CD4-positive, alpha-beta T cell (primary cell): ENCODE data around the gene TXNL4B. TPM values are rescaled to one million over a fixed set of nuclear protein-coding genes. Genes with fewer than 3 reads are reported as not detected.

ENCODE experiments used
- ATAC-seq: fragments of 200-7000 bp; cut with Tn5 transposase; one replicate; pipeline ENCODE4 v1.10.0; 2022; ENCODE audit warnings: mild to moderate bottlenecking; ENCODE audit not compliant: poor library complexity
- CTCF ChIA-PET: fragments of 350-600 bp; sonication (Branson Sonifier 250); formaldehyde crosslinking; loops from one replicate; lab custom pipeline; 2021; ENCODE audit warnings: antibody characterized with exemption, inconsistent platforms; lab: Charles Lee
- POLR2A ChIA-PET: fragments of 350-600 bp; sonication (Branson Sonifier 250); formaldehyde crosslinking; loops from one replicate; lab custom pipeline; 2021; ENCODE audit warnings: antibody characterized with exemption, inconsistent platforms; lab: Charles Lee
- DNase-seq, 14 experiments: peaks; one replicate each; pipeline ENCODE4 v3.0.0-alpha.2; 2013 to 2020; ENCODE audit warnings: mixed read lengths in 2 of 14
- H3K27ac ChIP-seq, 2 donors: one replicate each; pipeline versions ENCODE4 v1.5.1 to v1.7.0; 2013; ENCODE audit warnings: low read length in 2 of 2, low read depth in 1 of 2, mild to moderate bottlenecking in 1 of 2
- H3K27me3 ChIP-seq, 2 experiments: 1 replicate in 1 of 2; 2 replicates in 1 of 2; pipeline versions ENCODE4 v1.6.1 to v1.7.0; 2013; ENCODE audit warnings: low read length in 2 of 2, control low read depth in 1 of 2, mild to moderate bottlenecking in 1 of 2, moderate library complexity in 1 of 2; ENCODE audit not compliant: insufficient read depth in 2 of 2, control insufficient read depth in 1 of 2
- H3K36me3 ChIP-seq: one replicate; pipeline ENCODE4 v1.6.1; 2013; ENCODE audit warnings: low read length, control low read depth; ENCODE audit not compliant: insufficient read depth
- H3K4me1 ChIP-seq: one replicate; pipeline ENCODE4 v1.6.1; 2013; ENCODE audit warnings: low read length, control low read depth; ENCODE audit not compliant: insufficient read depth
- H3K4me3 ChIP-seq: one replicate; pipeline ENCODE4 v1.5.1; 2013; ENCODE audit warnings: mild to moderate bottlenecking, low read length, moderate library complexity
- H3K9me3 ChIP-seq, 2 experiments: 1 replicate in 1 of 2; 2 replicates in 1 of 2; pipeline versions ENCODE4 v1.6.1 to v1.7.0; 2013; ENCODE audit warnings: low read length in 2 of 2, mild to moderate bottlenecking in 2 of 2, control low read depth in 1 of 2, moderate library complexity in 1 of 2; ENCODE audit not compliant: control insufficient read depth in 1 of 2, insufficient read depth in 1 of 2
- H3K27ac Mint-ChIP-seq: one replicate; pipeline ENCODE4 v1.8.0; 2020; ENCODE audit warnings: mixed read lengths
- H3K27me3 Mint-ChIP-seq: one replicate; pipeline ENCODE4 v1.8.0; 2021; ENCODE audit warnings: mixed read lengths
- H3K36me3 Mint-ChIP-seq: one replicate; pipeline ENCODE4 v1.8.0; 2021; ENCODE audit warnings: low read depth, mixed read lengths
- H3K4me1 Mint-ChIP-seq: one replicate; pipeline ENCODE4 v1.8.0; 2021; ENCODE audit warnings: low read depth, mixed read lengths
- H3K4me3 Mint-ChIP-seq: one replicate; pipeline ENCODE4 v1.8.0; 2020; ENCODE audit warnings: mild to moderate bottlenecking, mixed read lengths
- H3K9me3 Mint-ChIP-seq: one replicate; pipeline ENCODE4 v1.8.0; 2020; ENCODE audit warnings: mixed read lengths
- CTCF ChIP-seq: fragments of 200-600 bp; IDR thresholded peaks from one replicate; pipeline ENCODE4 v1.8.0; 2022; ENCODE audit warnings: antibody characterized with exemption, mild to moderate bottlenecking
- intact Hi-C, 2 experiments: fragments of 100-400 bp; cut with DNase I in 1 of 2; cut with micrococcal nuclease in 1 of 2; formaldehyde crosslinking; loops; one replicate each; pipeline versions ENCODE4 v1.15.1 to v1.9.0; 2023 to 2025; cut with DNase I, micrococcal nuclease
- total RNA-seq, 174 experiments: library from RNA in 2 of 174; stranded (reverse) in 2 of 174; gene quantifications; one replicate each; pipeline ENCODE4 v1.2.3 and lab custom pipeline; 2021 to 2026

The TXNL4B gene
- total RNA-seq, 2 experiments from 2014 or later = 11.5 to 15.0 TPM

GRCh38 chr16:72109300-72109699 lies 15.9 kb upstream of the TXNL4B start:
- Mint-ChIP-seq H3K27ac (no peak overlapping the region), H3K4me3 (no peak overlapping the region), H3K9me3 (no peaks in the 10 kb centered on the region), H3K27me3 (no peaks in the 10 kb centered on the region), H3K36me3 (peaks cover 97% of the 10 kb centered on the region), H3K4me1 (no peaks in the 10 kb centered on the region)
- DNase-seq = no peak
- Histone ChIP-seq H3K36me3 (peaks cover 85% of the 10 kb centered on the region), H3K9me3 (no peaks in the 10 kb centered on the region), H3K27me3 (no peaks in the 10 kb centered on the region), H3K4me3 (no peak overlapping the region), H3K4me1 (no peaks in the 10 kb centered on the region), H3K27ac (no peak overlapping the region)
- no peak for TF ChIP-seq CTCF
- POLR2A ChIA-PET = no interaction called here
- ATAC-seq = no peak
- CTCF ChIA-PET = interaction anchor here (0.8 kb wide), 1 partner anchor 9 kb away, joined by 3 read pairs; no protein-coding TSS in a partner anchor
- intact Hi-C loops = no loop called here

- intact Hi-C loops = no loop called here
- CTCF ChIA-PET = interaction anchor here (0.8 kb wide), 1 partner anchor 10 kb away, joined by 3 read pairs; no protein-coding TSS in a partner anchor
These were observed 15.1 kb upstream of the TXNL4B start for GRCh38 chr16:72108353-72109102.

GRCh38 chr16:72107371-72107770 lies 14.0 kb upstream of the TXNL4B start:
- no peaks in the 10 kb centered on the region for H3K9me3 Mint-ChIP-seq
- ChIA-PET CTCF (no interaction called here), POLR2A (no interaction called here)
- H3K27me3 Mint-ChIP-seq = no peaks in the 10 kb centered on the region
- Histone ChIP-seq H3K4me3 (no peak overlapping the region), H3K27me3 (no peaks in the 10 kb centered on the region), H3K27ac (no peak overlapping the region), H3K9me3 (no peaks in the 10 kb centered on the region), H3K4me1 (no peaks in the 10 kb centered on the region), H3K36me3 (peaks cover 99% of the 10 kb centered on the region)
- intact Hi-C loops = no loop called here
- TF ChIP-seq CTCF = no peak
- peaks cover 99% of the 10 kb centered on the region for H3K36me3 Mint-ChIP-seq
- no peak overlapping the region for H3K4me3 Mint-ChIP-seq
- no peaks in the 10 kb centered on the region for H3K4me1 Mint-ChIP-seq
- no peak overlapping the region for H3K27ac Mint-ChIP-seq
- DNase-seq (no peak), ATAC-seq (no peak)

More at GRCh38 chr16:72108353-72109102, 15.1 kb upstream of the TXNL4B start:
- no peaks in the 10 kb centered on the region for H3K27me3 ChIP-seq
- no peak for DNase-seq
- no peak overlapping the region for H3K27ac Mint-ChIP-seq
- no peaks in the 10 kb centered on the region for H3K27me3 Mint-ChIP-seq
- ATAC-seq = no peak
- no peaks in the 10 kb centered on the region for H3K4me1 ChIP-seq
- H3K4me3 ChIP-seq = no peak overlapping the region
- no peaks in the 10 kb centered on the region for H3K9me3 ChIP-seq
- H3K4me3 Mint-ChIP-seq = no peak overlapping the region
- H3K27ac ChIP-seq = no peak overlapping the region
- H3K36me3 Mint-ChIP-seq = peaks cover 99% of the 10 kb centered on the region
- POLR2A ChIA-PET = no interaction called here
- no peaks in the 10 kb centered on the region for H3K9me3 Mint-ChIP-seq
- peaks cover 92% of the 10 kb centered on the region for H3K36me3 ChIP-seq
- no peak for TF ChIP-seq CTCF
- no peaks in the 10 kb centered on the region for H3K4me1 Mint-ChIP-seq
